PC-9 (cell line): Measurements from ENCODE around the gene NCKIPSD.

ENCODE experiments used
- CTCF ChIP-seq: fragments of 200-600 bp; sonication (generic); conservative IDR thresholded peaks from 2 replicates; pipeline ENCODE4 v1.6.1; 2017; ENCODE audit warnings: mixed run types, antibody characterized with exemption, mild to moderate bottlenecking, moderate library complexity
- EZH2 ChIP-seq: fragments of 200-600 bp; sonication (generic); IDR thresholded peaks from 2 replicates; pipeline ENCODE4 v1.8.0; 2017; ENCODE audit warnings: antibody characterized with exemption, low read depth

GRCh38 chr3:48681541-48681880 lies 4.2 kb downstream of the NCKIPSD start:
- TF ChIP-seq CTCF (no peak), EZH2 (no peak)
